ENCODE measurements around the gene MTSS2.
A peak's percentile ranks its signal among the peaks of the same experiment; 100 is the strongest.

MTSS2 gene

GRCh38 chr16:70713824-70714223 is 28.0 kb upstream of the MTSS2 start:
- DNase-seq = no peak

GRCh38 chr16:70713342-70713741 is 27.5 kb upstream of the MTSS2 start:
- DNase-seq = no peak

GRCh38 chr16:70712942-70713341 is 27.1 kb upstream of the MTSS2 start:
- DNase-seq = no peak

- no peak for DNase-seq
These were observed 26.5 kb upstream of the MTSS2 start for GRCh38 chr16:70712359-70712758.

GRCh38 chr16:70711211-70712031 is 25.6 kb upstream of the MTSS2 start:
- DNase-seq = no peak

- DNase-seq = no peak
These were observed 24.8 kb upstream of the MTSS2 start for GRCh38 chr16:70710422-70711210.

GRCh38 chr16:70709942-70710341 is 24.1 kb upstream of the MTSS2 start:
- DNase-seq = no peak

GRCh38 chr16:70709457-70709856 is 23.6 kb upstream of the MTSS2 start:
- no peak for DNase-seq

- no peak for DNase-seq
These were observed 22.8 kb upstream of the MTSS2 start for GRCh38 chr16:70708366-70709246.

GRCh38 chr16:70706948-70707465 is 21.2 kb upstream of the MTSS2 start:
- DNase-seq = no peak

GRCh38 chr16:70705056-70705455 is 19.2 kb upstream of the MTSS2 start:
- no peak for DNase-seq

GRCh38 chr16:70704586-70704985 is 18.7 kb upstream of the MTSS2 start:
- no peak for DNase-seq

GRCh38 chr16:70703835-70704381 is 18.1 kb upstream of the MTSS2 start:
- no peak for DNase-seq

- DNase-seq = peak; percentile 19
These were observed 17.4 kb upstream of the MTSS2 start for GRCh38 chr16:70703041-70703834.

- no peak for DNase-seq
These were observed 16.8 kb upstream of the MTSS2 start for GRCh38 chr16:70702624-70703023.

- no peak for DNase-seq
These were observed 16.1 kb upstream of the MTSS2 start for GRCh38 chr16:70701998-70702397.

GRCh38 chr16:70701596-70701995 is 15.7 kb upstream of the MTSS2 start:
- no peak for DNase-seq

- DNase-seq = no peak
These were observed 15.2 kb upstream of the MTSS2 start for GRCh38 chr16:70701036-70701435.

- peak; percentile 16 for DNase-seq
These were observed 14.5 kb upstream of the MTSS2 start for GRCh38 chr16:70700101-70701020.

GRCh38 chr16:70699696-70700095 is 13.8 kb upstream of the MTSS2 start:
- DNase-seq = no peak

GRCh38 chr16:70698901-70699300 is 13.0 kb upstream of the MTSS2 start:
- no peak for DNase-seq

Data from NCI-H345 (cell line).